CD4-positive, alpha-beta T cell (primary cell): ENCODE data around the gene TNXB. TPM values are rescaled to one million over a fixed set of nuclear protein-coding genes. Genes with fewer than 3 reads are reported as not detected.
"Not testable (repeated sequence)": the region's sequence is repeated elsewhere in the genome, so short reads cannot be mapped to it uniquely, and the experiment has no call there.

Source experiments
- ATAC-seq: fragments of 200-7000 bp; cut with Tn5 transposase; one replicate; pipeline ENCODE4 v1.10.0; 2022; ENCODE audit warnings: mild to moderate bottlenecking; ENCODE audit not compliant: poor library complexity
- CTCF ChIA-PET: fragments of 350-600 bp; sonication (Branson Sonifier 250); formaldehyde crosslinking; loops from one replicate; lab custom pipeline; 2021; ENCODE audit warnings: antibody characterized with exemption, inconsistent platforms; lab: Charles Lee
- POLR2A ChIA-PET: fragments of 350-600 bp; sonication (Branson Sonifier 250); formaldehyde crosslinking; loops from one replicate; lab custom pipeline; 2021; ENCODE audit warnings: antibody characterized with exemption, inconsistent platforms; lab: Charles Lee
- DNase-seq, 14 experiments: peaks; one replicate each; pipeline ENCODE4 v3.0.0-alpha.2; 2013 to 2020; ENCODE audit warnings: mixed read lengths in 2 of 14
- H3K27ac ChIP-seq, 2 donors: one replicate each; pipeline versions ENCODE4 v1.5.1 to v1.7.0; 2013; ENCODE audit warnings: low read length in 2 of 2, low read depth in 1 of 2, mild to moderate bottlenecking in 1 of 2
- H3K27me3 ChIP-seq, 2 experiments: 1 replicate in 1 of 2; 2 replicates in 1 of 2; pipeline versions ENCODE4 v1.6.1 to v1.7.0; 2013; ENCODE audit warnings: low read length in 2 of 2, control low read depth in 1 of 2, mild to moderate bottlenecking in 1 of 2, moderate library complexity in 1 of 2; ENCODE audit not compliant: insufficient read depth in 2 of 2, control insufficient read depth in 1 of 2
- H3K36me3 ChIP-seq: one replicate; pipeline ENCODE4 v1.6.1; 2013; ENCODE audit warnings: low read length, control low read depth; ENCODE audit not compliant: insufficient read depth
- H3K4me1 ChIP-seq: one replicate; pipeline ENCODE4 v1.6.1; 2013; ENCODE audit warnings: low read length, control low read depth; ENCODE audit not compliant: insufficient read depth
- H3K4me3 ChIP-seq: one replicate; pipeline ENCODE4 v1.5.1; 2013; ENCODE audit warnings: mild to moderate bottlenecking, low read length, moderate library complexity
- H3K9me3 ChIP-seq, 2 experiments: 1 replicate in 1 of 2; 2 replicates in 1 of 2; pipeline versions ENCODE4 v1.6.1 to v1.7.0; 2013; ENCODE audit warnings: low read length in 2 of 2, mild to moderate bottlenecking in 2 of 2, control low read depth in 1 of 2, moderate library complexity in 1 of 2; ENCODE audit not compliant: control insufficient read depth in 1 of 2, insufficient read depth in 1 of 2
- H3K27ac Mint-ChIP-seq: one replicate; pipeline ENCODE4 v1.8.0; 2020; ENCODE audit warnings: mixed read lengths
- H3K27me3 Mint-ChIP-seq: one replicate; pipeline ENCODE4 v1.8.0; 2021; ENCODE audit warnings: mixed read lengths
- H3K36me3 Mint-ChIP-seq: one replicate; pipeline ENCODE4 v1.8.0; 2021; ENCODE audit warnings: low read depth, mixed read lengths
- H3K4me1 Mint-ChIP-seq: one replicate; pipeline ENCODE4 v1.8.0; 2021; ENCODE audit warnings: low read depth, mixed read lengths
- H3K4me3 Mint-ChIP-seq: one replicate; pipeline ENCODE4 v1.8.0; 2020; ENCODE audit warnings: mild to moderate bottlenecking, mixed read lengths
- H3K9me3 Mint-ChIP-seq: one replicate; pipeline ENCODE4 v1.8.0; 2020; ENCODE audit warnings: mixed read lengths
- intact Hi-C, 2 experiments: fragments of 100-400 bp; cut with DNase I in 1 of 2; cut with micrococcal nuclease in 1 of 2; formaldehyde crosslinking; loops; one replicate each; pipeline versions ENCODE4 v1.15.1 to v1.9.0; 2023 to 2025; cut with DNase I, micrococcal nuclease
- total RNA-seq, 174 experiments: library from RNA in 2 of 174; stranded (reverse) in 2 of 174; gene quantifications; one replicate each; pipeline ENCODE4 v1.2.3 and lab custom pipeline; 2021 to 2026

Gene TNXB
- total RNA-seq, 2 experiments from 2014 or later: 8.3 to 9.0 TPM

- H3K4me3 Mint-ChIP-seq, H3K27me3 ChIP-seq, DNase-seq, CTCF ChIA-PET, POLR2A ChIA-PET, H3K27ac Mint-ChIP-seq, H3K9me3 ChIP-seq, H3K36me3 ChIP-seq, H3K4me1 ChIP-seq, ATAC-seq, H3K4me1 Mint-ChIP-seq, H3K9me3 Mint-ChIP-seq, H3K4me3 ChIP-seq, H3K27me3 Mint-ChIP-seq, H3K27ac ChIP-seq, intact Hi-C loops, H3K36me3 Mint-ChIP-seq: not testable (repeated sequence)
These were observed 102.1 kb downstream of the TNXB start for GRCh38 chr6:32007086-32007485.

- peak in 2 of 14 experiments; percentile 2 to 3 for DNase-seq
- ATAC-seq, H3K27ac ChIP-seq, H3K27ac Mint-ChIP-seq, H3K9me3 Mint-ChIP-seq, H3K27me3 ChIP-seq, H3K4me1 Mint-ChIP-seq, H3K36me3 ChIP-seq, intact Hi-C loops, H3K27me3 Mint-ChIP-seq, H3K36me3 Mint-ChIP-seq, H3K4me3 Mint-ChIP-seq, H3K4me1 ChIP-seq, H3K4me3 ChIP-seq, POLR2A ChIA-PET, H3K9me3 ChIP-seq, CTCF ChIA-PET: not testable (repeated sequence)
These were observed 103.1 kb downstream of the TNXB start for GRCh38 chr6:32005991-32006529.

- H3K4me3 Mint-ChIP-seq, H3K4me1 Mint-ChIP-seq, H3K9me3 Mint-ChIP-seq, H3K27ac ChIP-seq, H3K4me3 ChIP-seq, H3K9me3 ChIP-seq, POLR2A ChIA-PET, H3K36me3 ChIP-seq, H3K27me3 Mint-ChIP-seq, H3K4me1 ChIP-seq, CTCF ChIA-PET, H3K36me3 Mint-ChIP-seq, ATAC-seq, H3K27me3 ChIP-seq, intact Hi-C loops, H3K27ac Mint-ChIP-seq: not testable (repeated sequence)
- DNase-seq: peak in 1 of 14 experiments; percentile 3
These were observed 103.6 kb downstream of the TNXB start for GRCh38 chr6:32005538-32005880.

- peak overlapping the region; percentile 74 for H3K27ac Mint-ChIP-seq
- H3K4me1 ChIP-seq, H3K4me3 ChIP-seq, H3K36me3 ChIP-seq, H3K27ac ChIP-seq, H3K9me3 Mint-ChIP-seq, POLR2A ChIA-PET, H3K36me3 Mint-ChIP-seq, intact Hi-C loops, H3K9me3 ChIP-seq, H3K27me3 ChIP-seq, H3K27me3 Mint-ChIP-seq, CTCF ChIA-PET, H3K4me1 Mint-ChIP-seq, DNase-seq: not testable (repeated sequence)
- ATAC-seq: peak; percentile 95
- H3K4me3 Mint-ChIP-seq: peak overlapping the region; percentile 39
These were observed 104.1 kb downstream of the TNXB start for GRCh38 chr6:32004864-32005537.

- ATAC-seq, DNase-seq, H3K4me1 ChIP-seq, H3K27me3 Mint-ChIP-seq, H3K9me3 ChIP-seq, POLR2A ChIA-PET, H3K27me3 ChIP-seq, H3K4me1 Mint-ChIP-seq, H3K4me3 Mint-ChIP-seq, H3K9me3 Mint-ChIP-seq, H3K27ac ChIP-seq, H3K36me3 ChIP-seq, CTCF ChIA-PET, H3K4me3 ChIP-seq, intact Hi-C loops, H3K36me3 Mint-ChIP-seq: not testable (repeated sequence)
- peak overlapping the region; percentile 74 for H3K27ac Mint-ChIP-seq
These were observed 104.7 kb downstream of the TNXB start for GRCh38 chr6:32004393-32004792.

- ATAC-seq, H3K27me3 Mint-ChIP-seq, H3K4me1 ChIP-seq, H3K4me1 Mint-ChIP-seq, DNase-seq, H3K27ac ChIP-seq, POLR2A ChIA-PET, H3K4me3 Mint-ChIP-seq, intact Hi-C loops, H3K36me3 ChIP-seq, H3K27me3 ChIP-seq, H3K4me3 ChIP-seq, H3K36me3 Mint-ChIP-seq, H3K9me3 Mint-ChIP-seq, CTCF ChIA-PET, H3K9me3 ChIP-seq, H3K27ac Mint-ChIP-seq: not testable (repeated sequence)
These were observed 105.8 kb downstream of the TNXB start for GRCh38 chr6:32003301-32003700.

- H3K27me3 ChIP-seq, H3K27ac Mint-ChIP-seq, H3K4me3 Mint-ChIP-seq, H3K4me1 Mint-ChIP-seq, H3K36me3 Mint-ChIP-seq, intact Hi-C loops, H3K4me1 ChIP-seq, H3K36me3 ChIP-seq, H3K9me3 ChIP-seq, POLR2A ChIA-PET, CTCF ChIA-PET, H3K4me3 ChIP-seq, ATAC-seq, H3K27ac ChIP-seq, H3K9me3 Mint-ChIP-seq, DNase-seq, H3K27me3 Mint-ChIP-seq: not testable (repeated sequence)
These were observed 106.4 kb downstream of the TNXB start for GRCh38 chr6:32002546-32003268.
